CD4-positive, alpha-beta T cell (primary cell): ENCODE measurements around the gene SNORC. TPM values are rescaled to one million over a fixed set of nuclear protein-coding genes. Genes with fewer than 3 reads are reported as not detected.

ENCODE experiments used
- ATAC-seq: fragments of 200-7000 bp; cut with Tn5 transposase; one replicate; pipeline ENCODE4 v1.10.0; 2022; ENCODE audit warnings: mild to moderate bottlenecking; ENCODE audit not compliant: poor library complexity
- CTCF ChIA-PET: fragments of 350-600 bp; sonication (Branson Sonifier 250); formaldehyde crosslinking; loops from one replicate; lab custom pipeline; 2021; ENCODE audit warnings: antibody characterized with exemption, inconsistent platforms; lab: Charles Lee
- POLR2A ChIA-PET: fragments of 350-600 bp; sonication (Branson Sonifier 250); formaldehyde crosslinking; loops from one replicate; lab custom pipeline; 2021; ENCODE audit warnings: antibody characterized with exemption, inconsistent platforms; lab: Charles Lee
- DNase-seq, 14 experiments: peaks; one replicate each; pipeline ENCODE4 v3.0.0-alpha.2; 2013 to 2020; ENCODE audit warnings: mixed read lengths in 2 of 14
- H3K27ac ChIP-seq, 2 donors: one replicate each; pipeline versions ENCODE4 v1.5.1 to v1.7.0; 2013; ENCODE audit warnings: low read length in 2 of 2, low read depth in 1 of 2, mild to moderate bottlenecking in 1 of 2
- H3K27me3 ChIP-seq, 2 experiments: 1 replicate in 1 of 2; 2 replicates in 1 of 2; pipeline versions ENCODE4 v1.6.1 to v1.7.0; 2013; ENCODE audit warnings: low read length in 2 of 2, control low read depth in 1 of 2, mild to moderate bottlenecking in 1 of 2, moderate library complexity in 1 of 2; ENCODE audit not compliant: insufficient read depth in 2 of 2, control insufficient read depth in 1 of 2
- H3K36me3 ChIP-seq: one replicate; pipeline ENCODE4 v1.6.1; 2013; ENCODE audit warnings: low read length, control low read depth; ENCODE audit not compliant: insufficient read depth
- H3K4me1 ChIP-seq: one replicate; pipeline ENCODE4 v1.6.1; 2013; ENCODE audit warnings: low read length, control low read depth; ENCODE audit not compliant: insufficient read depth
- H3K4me3 ChIP-seq: one replicate; pipeline ENCODE4 v1.5.1; 2013; ENCODE audit warnings: mild to moderate bottlenecking, low read length, moderate library complexity
- H3K9me3 ChIP-seq, 2 experiments: 1 replicate in 1 of 2; 2 replicates in 1 of 2; pipeline versions ENCODE4 v1.6.1 to v1.7.0; 2013; ENCODE audit warnings: low read length in 2 of 2, mild to moderate bottlenecking in 2 of 2, control low read depth in 1 of 2, moderate library complexity in 1 of 2; ENCODE audit not compliant: control insufficient read depth in 1 of 2, insufficient read depth in 1 of 2
- H3K27ac Mint-ChIP-seq: one replicate; pipeline ENCODE4 v1.8.0; 2020; ENCODE audit warnings: mixed read lengths
- H3K27me3 Mint-ChIP-seq: one replicate; pipeline ENCODE4 v1.8.0; 2021; ENCODE audit warnings: mixed read lengths
- H3K36me3 Mint-ChIP-seq: one replicate; pipeline ENCODE4 v1.8.0; 2021; ENCODE audit warnings: low read depth, mixed read lengths
- H3K4me1 Mint-ChIP-seq: one replicate; pipeline ENCODE4 v1.8.0; 2021; ENCODE audit warnings: low read depth, mixed read lengths
- H3K4me3 Mint-ChIP-seq: one replicate; pipeline ENCODE4 v1.8.0; 2020; ENCODE audit warnings: mild to moderate bottlenecking, mixed read lengths
- H3K9me3 Mint-ChIP-seq: one replicate; pipeline ENCODE4 v1.8.0; 2020; ENCODE audit warnings: mixed read lengths
- intact Hi-C, 2 experiments: fragments of 100-400 bp; cut with DNase I in 1 of 2; cut with micrococcal nuclease in 1 of 2; formaldehyde crosslinking; loops; one replicate each; pipeline versions ENCODE4 v1.15.1 to v1.9.0; 2023 to 2025; cut with DNase I, micrococcal nuclease
- total RNA-seq, 174 experiments: library from RNA in 2 of 174; stranded (reverse) in 2 of 174; gene quantifications; one replicate each; pipeline ENCODE4 v1.2.3 and lab custom pipeline; 2021 to 2026
- TF ChIP-seq, protein P1 (sequence below): fragments of 200-600 bp; IDR thresholded peaks from one replicate; pipeline ENCODE4 v1.8.0; 2022; ENCODE audit warnings: antibody characterized with exemption, mild to moderate bottlenecking

SNORC gene
- total RNA-seq, 2 experiments from 2014 or later, result 1.2 TPM

DNA sequence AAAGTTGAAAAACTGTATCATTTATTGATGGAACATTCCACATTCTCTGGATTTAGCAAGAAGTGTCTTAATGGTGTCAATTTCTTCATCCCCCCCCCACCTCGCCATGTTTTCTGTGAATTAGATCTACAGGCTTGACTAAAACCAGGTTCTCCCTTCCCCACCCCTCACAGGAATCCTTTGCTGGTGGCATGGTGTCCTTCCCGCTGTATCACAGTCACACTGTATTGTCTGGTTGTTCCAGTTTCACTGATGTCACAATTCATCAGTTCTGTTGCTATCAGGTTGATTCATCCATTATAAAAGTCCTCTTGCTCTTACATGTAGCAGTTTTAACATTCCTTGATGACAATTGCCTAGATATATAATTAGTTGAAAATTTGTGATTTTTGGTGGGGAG lies 6.1 kb upstream of the SNORC start:
- CTCF ChIA-PET, result no interaction called here

DNA sequence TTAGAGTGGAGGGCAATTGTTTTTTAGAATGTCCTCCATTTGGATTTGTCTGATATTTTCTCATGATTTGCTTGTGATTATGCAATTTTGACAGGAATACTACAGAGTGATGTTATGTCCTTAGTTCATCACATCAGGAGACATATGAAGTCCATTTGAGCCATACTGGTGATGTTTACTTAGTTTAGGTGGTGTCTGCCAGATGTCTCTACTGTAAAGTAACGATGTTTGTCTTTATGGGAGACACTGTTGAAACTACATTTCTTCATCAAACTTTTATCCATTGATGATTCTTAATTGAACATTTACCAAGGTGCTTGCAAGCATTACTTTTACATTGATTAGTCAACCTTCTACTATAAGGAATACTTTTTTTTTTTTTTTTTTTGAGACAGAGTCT lies 4.9 kb upstream of the SNORC start:
- CTCF ChIA-PET, result no interaction called here
- Histone ChIP-seq H3K27me3 (no peaks in the 10 kb centered on the region), H3K9me3 (no peaks in the 10 kb centered on the region), H3K36me3 (no peaks in the 10 kb centered on the region), H3K4me3 (no peak overlapping the region), H3K4me1 (no peaks in the 10 kb centered on the region), H3K27ac (no peak overlapping the region)
- H3K36me3 Mint-ChIP-seq, result peaks cover 14% of the 10 kb centered on the region
- POLR2A ChIA-PET, result no interaction called here
- DNase-seq, result no peak
- TF ChIP-seq, protein P1, sequence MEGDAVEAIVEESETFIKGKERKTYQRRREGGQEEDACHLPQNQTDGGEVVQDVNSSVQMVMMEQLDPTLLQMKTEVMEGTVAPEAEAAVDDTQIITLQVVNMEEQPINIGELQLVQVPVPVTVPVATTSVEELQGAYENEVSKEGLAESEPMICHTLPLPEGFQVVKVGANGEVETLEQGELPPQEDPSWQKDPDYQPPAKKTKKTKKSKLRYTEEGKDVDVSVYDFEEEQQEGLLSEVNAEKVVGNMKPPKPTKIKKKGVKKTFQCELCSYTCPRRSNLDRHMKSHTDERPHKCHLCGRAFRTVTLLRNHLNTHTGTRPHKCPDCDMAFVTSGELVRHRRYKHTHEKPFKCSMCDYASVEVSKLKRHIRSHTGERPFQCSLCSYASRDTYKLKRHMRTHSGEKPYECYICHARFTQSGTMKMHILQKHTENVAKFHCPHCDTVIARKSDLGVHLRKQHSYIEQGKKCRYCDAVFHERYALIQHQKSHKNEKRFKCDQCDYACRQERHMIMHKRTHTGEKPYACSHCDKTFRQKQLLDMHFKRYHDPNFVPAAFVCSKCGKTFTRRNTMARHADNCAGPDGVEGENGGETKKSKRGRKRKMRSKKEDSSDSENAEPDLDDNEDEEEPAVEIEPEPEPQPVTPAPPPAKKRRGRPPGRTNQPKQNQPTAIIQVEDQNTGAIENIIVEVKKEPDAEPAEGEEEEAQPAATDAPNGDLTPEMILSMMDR, result no peak
- H3K27ac Mint-ChIP-seq, result no peak overlapping the region
- no peaks in the 10 kb centered on the region for H3K9me3 Mint-ChIP-seq
- no peak for ATAC-seq
- no peaks in the 10 kb centered on the region for H3K4me1 Mint-ChIP-seq
- H3K27me3 Mint-ChIP-seq, result no peaks in the 10 kb centered on the region
- intact Hi-C loops, result loop anchor here in 1 of 2 experiments (10.0 kb wide), 1 partner anchor 170 kb away; the partner anchor contains the start of gene NEU2
- no peak overlapping the region for H3K4me3 Mint-ChIP-seq

More for the DNA sequence above, 6.1 kb upstream of the SNORC start:
- Histone ChIP-seq H3K27me3 (no peaks in the 10 kb centered on the region), H3K9me3 (no peaks in the 10 kb centered on the region), H3K4me1 (no peaks in the 10 kb centered on the region), H3K27ac (no peak overlapping the region), H3K36me3 (peaks cover 2% of the 10 kb centered on the region), H3K4me3 (no peak overlapping the region)
- POLR2A ChIA-PET, result no interaction called here
- Mint-ChIP-seq H3K4me1 (no peaks in the 10 kb centered on the region), H3K9me3 (no peaks in the 10 kb centered on the region), H3K27ac (no peak overlapping the region), H3K4me3 (no peak overlapping the region), H3K27me3 (no peaks in the 10 kb centered on the region), H3K36me3 (peaks cover 22% of the 10 kb centered on the region)
- DNase-seq (no peak), ATAC-seq (no peak)
- TF ChIP-seq, protein P1, result no peak
- intact Hi-C loops, result loop anchor here in 1 of 2 experiments (10.0 kb wide), 1 partner anchor 171 kb away; the partner anchor contains the start of gene NEU2

DNA sequence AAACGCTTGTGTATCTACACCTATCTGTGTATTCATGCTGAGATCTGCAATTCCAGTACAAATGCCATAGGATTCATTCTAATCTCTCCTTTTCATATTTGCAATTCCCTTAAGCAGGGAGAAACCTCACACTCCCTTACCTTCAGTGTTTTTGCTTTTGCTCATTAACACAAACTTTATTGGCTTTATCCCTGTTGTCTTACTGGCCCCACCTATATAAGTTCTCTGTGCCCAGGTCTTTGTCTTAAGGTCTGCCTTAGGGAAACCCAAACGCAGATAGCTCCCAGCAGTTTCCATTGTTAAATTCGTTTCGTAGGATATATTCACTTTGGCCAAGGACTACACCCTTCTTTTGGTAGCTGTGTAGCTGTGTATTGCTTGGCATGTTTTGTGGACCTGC lies 4.0 kb upstream of the SNORC start:
- Mint-ChIP-seq H3K4me3 (no peak overlapping the region), H3K27me3 (no peaks in the 10 kb centered on the region), H3K36me3 (peaks cover 6% of the 10 kb centered on the region), H3K4me1 (no peaks in the 10 kb centered on the region), H3K27ac (no peak overlapping the region), H3K9me3 (no peaks in the 10 kb centered on the region)
- Histone ChIP-seq H3K9me3 (no peaks in the 10 kb centered on the region), H3K36me3 (no peaks in the 10 kb centered on the region), H3K4me1 (no peaks in the 10 kb centered on the region), H3K4me3 (no peak overlapping the region), H3K27me3 (no peaks in the 10 kb centered on the region), H3K27ac (no peak overlapping the region)
- intact Hi-C loops, result loop anchor here in 1 of 2 experiments (10.0 kb wide), 1 partner anchor 169 kb away; the partner anchor contains the start of gene NEU2
- TF ChIP-seq, protein P1, result no peak
- ChIA-PET CTCF (no interaction called here), POLR2A (no interaction called here)
- DNase-seq (no peak), ATAC-seq (no peak)
